ENCODE results near the gene CDYL. TPM values are rescaled to one million over a fixed set of nuclear protein-coding genes. Genes with fewer than 3 reads are reported as not detected.

Gene CDYL
- total RNA-seq, 3 donors from 2014 or later (not counting 1 experiment from before 2014, with no cell fraction given) = 81.3 to 101 (median 83.8) TPM

- peaks cover 3% of the 10 kb centered on the region for H3K4me1 ChIP-seq (ENCODE audit: control insufficient read depth, insufficient read depth, low read length)
- no peaks in the 10 kb centered on the region for H3K36me3 Mint-ChIP-seq
- H3K4me1 Mint-ChIP-seq = peaks cover 73 to 74% of the 10 kb centered on the region in 2 donors
- 95% methylated on average over 7 of the region's 7 CpGs for WGBS (ENCODE audit: insufficient coverage)
- peaks cover 2 to 6% of the 10 kb centered on the region in 2 donors for H3K9me3 Mint-ChIP-seq
- H3K27me3 Mint-ChIP-seq (ENCODE audit: low read depth in 2 of 2) = no peaks in the 10 kb centered on the region
- DNase-seq (peak in 1 of 2 donors; percentile 13), ATAC-seq (no peak)
- H3K4me3 Mint-ChIP-seq = no peak overlapping the region
- intact Hi-C loops (cut with micrococcal nuclease) = loop anchor here (5.0 kb wide), 1 partner anchor 37 kb away; no protein-coding TSS in a partner anchor
- no peaks in the 10 kb centered on the region for H3K36me3 ChIP-seq (ENCODE audit: control insufficient read depth, insufficient read depth, low read length)
- H3K9me3 ChIP-seq (ENCODE audit: control insufficient read depth, insufficient read depth, low read length) = peaks cover 8% of the 10 kb centered on the region
- TF ChIP-seq, protein P1, sequence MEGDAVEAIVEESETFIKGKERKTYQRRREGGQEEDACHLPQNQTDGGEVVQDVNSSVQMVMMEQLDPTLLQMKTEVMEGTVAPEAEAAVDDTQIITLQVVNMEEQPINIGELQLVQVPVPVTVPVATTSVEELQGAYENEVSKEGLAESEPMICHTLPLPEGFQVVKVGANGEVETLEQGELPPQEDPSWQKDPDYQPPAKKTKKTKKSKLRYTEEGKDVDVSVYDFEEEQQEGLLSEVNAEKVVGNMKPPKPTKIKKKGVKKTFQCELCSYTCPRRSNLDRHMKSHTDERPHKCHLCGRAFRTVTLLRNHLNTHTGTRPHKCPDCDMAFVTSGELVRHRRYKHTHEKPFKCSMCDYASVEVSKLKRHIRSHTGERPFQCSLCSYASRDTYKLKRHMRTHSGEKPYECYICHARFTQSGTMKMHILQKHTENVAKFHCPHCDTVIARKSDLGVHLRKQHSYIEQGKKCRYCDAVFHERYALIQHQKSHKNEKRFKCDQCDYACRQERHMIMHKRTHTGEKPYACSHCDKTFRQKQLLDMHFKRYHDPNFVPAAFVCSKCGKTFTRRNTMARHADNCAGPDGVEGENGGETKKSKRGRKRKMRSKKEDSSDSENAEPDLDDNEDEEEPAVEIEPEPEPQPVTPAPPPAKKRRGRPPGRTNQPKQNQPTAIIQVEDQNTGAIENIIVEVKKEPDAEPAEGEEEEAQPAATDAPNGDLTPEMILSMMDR (IDR thresholded peaks at IDR 0.05) = no peak
- H3K4me3 ChIP-seq (ENCODE audit: low read length) = no peak overlapping the region
- no peaks in the 10 kb centered on the region for H3K27me3 ChIP-seq (ENCODE audit: control insufficient read depth, insufficient read depth, low read length)
- peak overlapping the region in 1 of 2 donors; percentile 32 for H3K27ac Mint-ChIP-seq
- H3K27ac ChIP-seq (ENCODE audit: low read length) = no peak overlapping the region
Measured at GRCh38 chr6:4844108-4844507, 67.9 kb downstream of the CDYL start.

- DNase-seq (no peak), ATAC-seq (no peak)
- TF ChIP-seq, protein P1 (IDR thresholded peaks at IDR 0.05) = no peak
- Mint-ChIP-seq H3K9me3 (peaks cover 2 to 6% of the 10 kb centered on the region in 2 donors), H3K4me3 (no peak overlapping the region), H3K36me3 (no peaks in the 10 kb centered on the region), H3K4me1 (peaks cover 68 to 71% of the 10 kb centered on the region in 2 donors), H3K27me3 (ENCODE audit: low read depth in 2 of 2) (no peaks in the 10 kb centered on the region), H3K27ac (peak overlapping the region in 1 of 2 donors; percentile 25)
- H3K27me3 ChIP-seq (ENCODE audit: control insufficient read depth, insufficient read depth, low read length) = no peaks in the 10 kb centered on the region
- no peak overlapping the region for H3K27ac ChIP-seq (ENCODE audit: low read length)
- intact Hi-C loops (cut with micrococcal nuclease) = no loop called here
- H3K4me3 ChIP-seq (ENCODE audit: low read length) = no peak overlapping the region
- no peaks in the 10 kb centered on the region for H3K36me3 ChIP-seq (ENCODE audit: control insufficient read depth, insufficient read depth, low read length)
- H3K9me3 ChIP-seq (ENCODE audit: control insufficient read depth, insufficient read depth, low read length) = peaks cover 8% of the 10 kb centered on the region
- peaks cover 3% of the 10 kb centered on the region for H3K4me1 ChIP-seq (ENCODE audit: control insufficient read depth, insufficient read depth, low read length)
- WGBS (ENCODE audit: insufficient coverage) = 75% methylated on average over 2 of the region's 2 CpGs
Measured at GRCh38 chr6:4846387-4846786, 70.2 kb downstream of the CDYL start.

- H3K9me3 ChIP-seq (ENCODE audit: control insufficient read depth, insufficient read depth, low read length) = peaks cover 8% of the 10 kb centered on the region
- no peaks in the 10 kb centered on the region for H3K27me3 ChIP-seq (ENCODE audit: control insufficient read depth, insufficient read depth, low read length)
- DNase-seq (peak in 1 of 2 donors; percentile 15), ATAC-seq (peak in 2 of 3 donors; percentile 27 to 42)
- TF ChIP-seq, protein P1 (IDR thresholded peaks at IDR 0.05) = peak; percentile 25
- H3K4me1 ChIP-seq (ENCODE audit: control insufficient read depth, insufficient read depth, low read length) = peaks cover 5% of the 10 kb centered on the region
- H3K4me3 ChIP-seq (ENCODE audit: low read length) = no peak overlapping the region
- H3K27ac ChIP-seq (ENCODE audit: low read length) = no peak overlapping the region
- intact Hi-C loops (cut with micrococcal nuclease) = no loop called here
- H3K27me3 Mint-ChIP-seq (ENCODE audit: low read depth in 2 of 2) = no peaks in the 10 kb centered on the region
- peaks cover 2 to 5% of the 10 kb centered on the region in 2 donors for H3K9me3 Mint-ChIP-seq
- H3K27ac Mint-ChIP-seq = peak overlapping the region; percentile 36 to 79
- peaks cover 77 to 80% of the 10 kb centered on the region in 2 donors for H3K4me1 Mint-ChIP-seq
- WGBS (ENCODE audit: insufficient coverage) = 85% methylated on average over 7 of the region's 7 CpGs
- no peaks in the 10 kb centered on the region for H3K36me3 Mint-ChIP-seq
- no peaks in the 10 kb centered on the region for H3K36me3 ChIP-seq (ENCODE audit: control insufficient read depth, insufficient read depth, low read length)
- no peak overlapping the region for H3K4me3 Mint-ChIP-seq
Measured at GRCh38 chr6:4848382-4849068, 72.3 kb downstream of the CDYL start.

Measured in natural killer cell (primary cell).